Activated T-helper 1 cell treated with Interleukin-2 at 50 U/mL for 16 hours (primary cell): ENCODE measurements around the gene SUPT20HL2.
"Not testable (repeated sequence)": the region's sequence is repeated elsewhere in the genome, so short reads cannot be mapped to it uniquely, and the experiment has no call there.

Experiments used
- DNase-seq: peaks from one replicate; pipeline ENCODE4 v3.0.0-alpha.2; 2020; ENCODE audit warnings: low read depth

Gene SUPT20HL2

DNA sequence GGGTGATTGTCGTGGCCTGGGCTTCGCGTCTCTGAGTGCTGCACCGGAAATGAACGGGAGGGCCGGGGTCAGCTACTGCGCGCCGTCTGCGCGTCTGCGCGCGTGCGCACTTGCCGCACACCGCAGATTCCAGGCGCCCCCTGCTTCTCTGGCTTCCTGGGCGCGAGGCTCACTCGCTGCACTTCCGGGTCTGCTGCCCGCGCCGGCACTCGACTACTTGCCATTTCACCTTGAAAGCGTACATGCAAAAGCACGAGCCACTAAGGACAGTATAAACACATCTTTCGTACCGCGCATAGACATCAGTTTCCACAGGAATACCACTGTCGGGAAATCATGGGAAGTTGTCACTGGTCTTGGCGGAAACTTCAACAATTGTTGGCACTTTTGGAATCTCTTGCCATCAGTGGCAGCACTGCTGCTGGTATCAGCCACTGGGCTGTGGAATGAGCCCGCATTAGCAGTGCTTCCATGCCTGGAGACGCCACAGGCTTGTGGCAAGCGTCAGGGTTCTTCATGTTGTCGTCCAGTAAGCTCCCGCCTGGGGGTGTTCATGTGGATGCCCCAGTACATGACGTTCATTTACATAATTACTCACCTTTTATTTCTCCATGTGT, at the start of gene SUPT20HL2:
SUPT20HL2 (minus strand) TSS at position 51 of the 617 bp plus-strand sequence. CDS start 754 bp downstream, outside the sequence.
- no peak for DNase-seq

DNA sequence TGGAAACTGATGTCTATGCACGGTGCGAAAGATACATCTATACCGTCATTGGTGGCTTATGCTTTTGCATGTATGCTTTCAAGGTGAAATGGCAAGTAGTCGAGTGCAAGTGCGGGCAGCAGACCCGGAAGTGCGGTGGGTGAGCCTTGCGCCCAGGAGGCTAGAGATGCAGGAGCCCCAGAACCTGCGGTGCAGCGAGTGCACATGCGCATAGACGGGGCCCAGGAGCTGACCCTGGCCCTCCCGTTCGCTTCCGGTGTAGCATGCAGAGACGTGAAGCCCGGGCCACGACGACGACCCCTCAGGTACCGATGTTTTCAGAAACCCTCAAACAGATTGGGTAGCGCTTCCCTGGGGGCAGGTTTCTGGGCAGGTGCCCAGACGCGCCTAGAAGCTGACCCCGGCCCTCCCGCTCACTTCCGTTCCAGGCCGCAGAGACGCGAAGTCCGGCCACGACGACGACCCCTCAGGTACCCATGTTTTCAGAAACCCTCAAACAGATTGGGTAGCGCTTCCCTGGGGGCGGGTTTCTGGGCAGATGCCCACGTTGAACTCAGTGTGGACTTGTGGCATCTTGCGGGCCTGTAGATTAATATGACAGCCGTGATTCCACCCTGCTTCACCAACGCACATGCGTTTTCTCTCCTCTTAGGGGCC, 48.3 kb upstream of the SUPT20HL2 start:
- DNase-seq = not testable (repeated sequence)

DNA sequence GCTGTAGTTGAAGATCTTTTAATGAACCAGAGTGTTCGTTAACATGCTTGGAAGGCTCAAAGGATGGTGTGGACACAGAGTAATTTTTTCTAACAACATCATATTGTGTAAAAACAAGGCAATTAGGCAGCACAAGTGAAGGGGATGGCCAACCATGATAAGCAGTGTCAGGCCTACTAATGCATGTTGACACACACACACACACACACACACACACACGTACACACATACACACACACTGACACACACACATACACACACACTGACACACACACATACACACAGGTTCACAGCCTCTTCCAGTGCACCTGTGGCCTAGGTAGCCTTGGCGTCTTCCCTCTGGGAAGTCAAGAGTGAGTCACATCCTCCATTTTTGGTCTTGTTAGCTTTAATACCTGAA, 46.4 kb upstream of the SUPT20HL2 start, which contains the start of gene SUPT20HL1:
SUPT20HL1 (plus strand) TSS at position 368 of the 400 bp plus-strand sequence. CDS start 2,122 bp downstream, outside the sequence.
- DNase-seq = no peak

DNA sequence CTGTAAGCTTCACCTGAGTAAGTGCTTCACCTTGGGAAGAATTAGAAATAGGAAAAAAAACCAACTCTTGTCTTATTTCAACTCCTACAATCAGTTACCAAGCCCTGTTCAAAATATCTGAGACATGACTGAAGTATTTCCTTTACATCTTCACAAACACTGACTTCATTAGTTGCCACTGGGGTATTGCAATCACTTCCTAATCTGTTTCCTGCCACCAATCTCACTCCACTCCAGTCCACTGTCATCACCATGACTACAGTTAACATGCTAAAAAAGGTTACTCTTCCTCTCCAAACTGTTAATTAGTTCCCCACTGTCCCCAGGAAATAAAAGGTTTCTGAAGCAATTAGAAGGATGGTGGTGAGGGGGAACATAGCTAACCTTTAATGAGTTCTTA, 43.2 kb upstream of the SUPT20HL2 start:
- DNase-seq = no peak

DNA sequence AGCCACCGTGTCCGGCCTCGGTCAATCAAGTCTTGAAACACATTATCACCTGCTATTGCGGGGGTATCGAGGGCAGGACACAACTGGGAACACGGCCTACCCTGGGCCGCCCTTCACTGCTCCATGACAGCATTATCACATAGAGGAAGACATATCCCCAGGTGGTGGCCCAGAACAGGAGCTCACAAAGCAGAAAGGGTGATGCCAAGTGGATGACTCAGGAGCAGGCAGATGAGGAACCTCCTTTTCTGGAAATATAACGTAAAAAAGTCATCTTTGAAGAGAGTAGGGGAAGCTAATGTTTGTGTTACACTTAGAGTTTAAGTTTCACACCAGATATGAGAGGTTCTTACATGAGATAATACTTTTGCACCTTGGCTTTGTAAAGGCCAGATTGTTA, 41.2 kb upstream of the SUPT20HL2 start:
- no peak for DNase-seq

DNA sequence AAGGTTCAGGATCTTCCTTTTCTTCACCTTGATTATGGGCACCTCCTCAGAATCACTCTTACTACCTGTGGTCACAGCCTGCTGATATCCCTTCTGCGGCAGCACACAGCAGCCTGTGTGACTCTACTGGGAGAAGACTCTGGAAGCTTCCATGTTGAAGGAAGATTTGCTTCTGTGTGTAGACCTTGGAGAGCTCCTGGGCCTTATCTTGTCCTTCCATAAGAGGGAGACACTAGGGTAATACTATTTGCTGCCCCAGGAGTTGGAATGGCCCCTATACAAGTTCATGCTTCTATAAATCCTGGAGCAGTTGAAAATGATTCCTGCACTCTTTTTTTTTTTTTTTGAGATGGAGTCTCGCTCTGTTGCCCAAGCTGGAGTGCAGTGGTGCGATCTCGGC, 36.3 kb upstream of the SUPT20HL2 start:
- no peak for DNase-seq

DNA sequence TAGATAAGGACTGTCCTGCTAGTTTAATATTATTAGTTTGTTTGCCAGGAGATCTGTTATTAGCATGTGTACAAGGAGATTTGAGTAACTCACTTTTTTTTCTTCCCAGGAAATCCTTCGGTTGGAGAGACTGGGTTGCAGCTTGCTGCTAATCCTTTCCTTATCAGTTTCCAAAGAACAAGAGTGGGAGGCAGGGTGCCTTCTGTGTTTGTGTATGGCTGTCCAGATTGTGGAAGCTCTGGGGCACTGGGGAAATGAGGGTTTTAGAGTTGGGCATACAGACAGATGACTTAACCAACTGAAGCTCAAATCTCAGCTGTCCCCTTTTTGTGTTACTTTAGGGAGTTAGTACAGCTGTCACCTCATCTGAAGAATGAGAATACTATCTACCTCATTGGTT, 34.0 kb upstream of the SUPT20HL2 start:
- DNase-seq = no peak

DNA sequence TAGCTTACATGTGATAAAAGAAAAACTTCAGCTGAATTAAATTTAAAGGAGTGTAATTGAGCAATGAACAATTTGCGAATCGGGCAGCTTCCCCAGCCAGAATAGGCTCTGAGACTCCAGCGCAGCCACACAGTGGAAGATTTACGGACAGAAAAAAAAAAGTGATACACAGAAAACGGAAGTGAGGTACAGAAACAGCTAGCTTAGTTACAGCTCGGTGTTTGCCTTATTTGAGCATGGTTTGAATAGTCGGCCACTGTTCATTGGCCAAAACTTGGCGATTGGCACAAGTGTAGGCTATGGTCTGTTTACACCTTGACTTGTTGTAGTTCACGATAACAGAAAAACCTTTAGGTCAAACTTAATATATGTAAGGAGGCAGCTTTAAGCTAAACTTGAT, 29.9 kb upstream of the SUPT20HL2 start:
- no peak for DNase-seq

DNA sequence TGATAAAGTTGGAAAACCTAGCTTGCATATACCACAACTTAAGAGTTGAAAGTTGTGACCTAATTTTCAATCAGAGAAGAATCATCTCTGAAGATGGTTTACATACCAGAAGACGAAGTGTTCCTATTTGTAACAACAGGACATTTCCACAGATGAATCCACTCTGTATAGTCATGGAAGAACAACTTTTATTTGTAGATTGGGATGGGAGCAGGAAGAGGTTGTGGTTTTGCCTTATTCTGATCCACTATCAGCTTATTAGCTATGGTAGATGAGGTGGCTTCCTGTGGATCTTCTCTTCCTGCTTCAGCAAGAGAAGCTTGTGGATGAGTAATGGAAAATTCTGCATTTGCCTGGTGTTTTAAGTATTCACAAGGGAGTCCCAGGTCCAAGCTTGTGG, 27.9 kb upstream of the SUPT20HL2 start:
- no peak for DNase-seq

DNA sequence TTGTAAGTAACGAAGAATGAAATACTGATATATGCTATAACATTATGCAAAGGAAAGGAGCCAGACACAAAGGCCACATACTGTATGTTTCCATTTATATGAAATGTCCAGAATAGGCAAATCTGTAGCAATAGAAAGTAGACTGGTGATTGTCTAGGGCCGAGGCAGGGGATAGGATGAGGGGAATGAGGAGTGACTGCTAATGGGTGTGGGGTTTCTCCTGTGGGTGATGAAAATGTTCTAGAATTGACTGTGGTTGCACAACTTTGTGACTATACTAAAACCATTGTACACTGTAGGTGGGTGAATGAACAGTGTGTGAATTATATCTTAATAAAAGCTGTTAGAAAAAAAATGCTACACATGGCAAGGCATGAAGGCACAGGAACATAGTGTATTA, 26.6 kb upstream of the SUPT20HL2 start:
- no peak for DNase-seq

DNA sequence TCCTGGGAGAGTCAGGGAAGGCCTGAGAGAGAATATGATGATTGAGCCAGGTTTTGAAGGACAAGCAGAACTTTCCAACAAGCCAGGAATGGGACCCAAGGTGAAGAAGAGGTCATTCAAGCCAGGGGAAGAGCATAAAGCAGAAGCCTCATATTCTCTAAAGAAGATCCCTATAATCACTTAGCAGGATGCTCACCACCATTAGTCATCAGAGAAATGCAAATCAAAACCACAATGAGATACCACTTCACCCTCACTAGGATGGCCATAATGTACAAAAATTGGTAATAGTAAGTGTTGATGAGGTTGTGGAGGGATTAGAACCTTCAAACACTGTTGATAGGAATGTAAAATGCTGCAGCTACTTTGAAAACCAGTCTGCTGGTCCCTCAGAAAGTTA, 26.0 kb upstream of the SUPT20HL2 start:
- DNase-seq = no peak

DNA sequence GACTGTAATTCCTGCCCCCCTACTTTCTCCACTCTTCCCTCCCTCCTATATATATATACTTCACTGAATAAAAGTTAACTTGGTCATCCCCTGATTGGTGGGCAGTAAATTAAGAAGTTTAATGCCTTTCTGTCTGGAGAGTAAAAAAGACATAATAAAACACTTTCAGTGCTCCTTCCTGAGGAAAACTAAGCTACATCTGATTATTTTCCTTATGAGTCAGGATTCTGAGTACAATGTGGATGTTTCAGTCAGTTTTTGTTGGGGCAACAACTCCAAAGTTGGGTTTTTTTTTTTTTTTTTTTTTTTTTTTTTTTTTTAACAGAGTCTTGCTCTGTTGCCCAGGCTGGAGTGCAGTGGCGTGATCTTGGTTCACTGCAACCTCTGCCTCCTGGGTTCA, 22.0 kb upstream of the SUPT20HL2 start:
- DNase-seq = no peak

DNA sequence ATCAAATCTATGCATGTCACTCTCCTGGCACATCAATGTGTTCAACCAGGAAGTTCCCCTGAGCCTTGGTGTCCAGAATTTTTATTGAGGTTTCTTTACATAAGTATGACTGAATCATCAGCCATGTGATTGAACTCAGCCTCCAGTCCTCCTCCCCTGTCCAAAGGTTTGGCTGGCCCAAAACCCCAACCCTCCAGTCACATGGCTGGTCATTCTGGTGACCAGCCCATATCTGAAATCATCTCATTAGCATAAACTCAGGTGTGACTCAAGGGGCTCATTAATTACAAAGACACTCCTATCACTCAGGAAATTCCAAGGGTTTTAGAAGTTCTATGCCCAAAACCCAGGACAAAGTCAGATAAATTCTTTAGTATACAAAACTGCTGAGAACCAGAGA, 20.6 kb upstream of the SUPT20HL2 start:
- no peak for DNase-seq

DNA sequence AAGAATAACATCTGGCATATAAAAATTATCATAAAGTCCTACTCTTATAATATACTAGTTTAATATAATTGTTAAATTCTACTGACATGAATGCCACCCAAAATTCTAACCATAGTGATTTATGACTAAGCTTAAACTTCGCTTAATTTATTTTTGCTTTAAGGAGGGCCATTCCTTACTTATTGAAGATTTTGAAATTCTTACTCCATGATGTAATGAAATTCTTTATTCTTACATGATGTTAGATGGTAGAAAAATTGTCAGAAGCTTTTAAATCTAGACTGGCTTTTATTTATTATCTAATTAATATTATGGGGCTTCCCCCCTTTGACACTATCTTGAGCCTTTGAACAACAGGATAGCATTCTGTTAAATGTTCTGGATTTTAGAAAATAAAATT, 19.5 kb upstream of the SUPT20HL2 start:
- no peak for DNase-seq

DNA sequence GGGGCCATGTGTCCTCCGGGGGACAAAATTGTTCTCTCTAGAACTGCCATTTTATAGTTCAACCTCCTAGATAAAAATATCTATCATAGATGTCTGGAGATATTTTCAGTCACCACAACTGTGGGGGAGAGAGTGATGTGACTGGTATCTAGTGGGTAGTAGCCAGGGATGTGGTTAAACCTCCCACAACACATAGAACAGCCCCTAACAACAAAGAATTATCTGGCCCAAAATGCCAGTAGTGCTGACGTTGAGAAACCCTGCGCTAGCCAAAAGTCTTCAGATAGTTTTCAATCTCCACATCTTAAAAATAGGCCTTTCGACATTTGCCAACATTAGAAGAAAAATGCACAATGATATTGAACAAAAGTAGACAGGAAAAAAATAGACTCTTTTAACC, 19.0 kb upstream of the SUPT20HL2 start:
- no peak for DNase-seq

DNA sequence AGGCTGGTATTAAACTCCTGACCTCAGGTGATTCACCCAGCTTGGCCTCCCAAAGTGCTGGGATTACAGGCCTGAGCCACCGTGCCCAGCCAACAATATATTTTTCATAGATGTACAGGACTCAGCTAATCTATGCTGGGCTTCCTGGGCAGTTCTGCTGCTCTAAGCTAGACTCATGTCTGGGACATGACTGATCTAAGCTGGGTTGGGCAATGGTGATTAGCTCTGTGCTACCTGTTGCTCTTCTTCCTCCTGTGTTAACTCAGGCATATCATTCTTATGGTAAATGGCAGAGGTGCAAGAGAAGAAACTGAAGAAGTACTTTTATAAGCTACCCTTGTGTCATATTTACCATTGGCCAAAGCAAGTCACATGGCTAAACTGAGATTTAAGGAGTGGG, 11.4 kb upstream of the SUPT20HL2 start:
- no peak for DNase-seq

DNA sequence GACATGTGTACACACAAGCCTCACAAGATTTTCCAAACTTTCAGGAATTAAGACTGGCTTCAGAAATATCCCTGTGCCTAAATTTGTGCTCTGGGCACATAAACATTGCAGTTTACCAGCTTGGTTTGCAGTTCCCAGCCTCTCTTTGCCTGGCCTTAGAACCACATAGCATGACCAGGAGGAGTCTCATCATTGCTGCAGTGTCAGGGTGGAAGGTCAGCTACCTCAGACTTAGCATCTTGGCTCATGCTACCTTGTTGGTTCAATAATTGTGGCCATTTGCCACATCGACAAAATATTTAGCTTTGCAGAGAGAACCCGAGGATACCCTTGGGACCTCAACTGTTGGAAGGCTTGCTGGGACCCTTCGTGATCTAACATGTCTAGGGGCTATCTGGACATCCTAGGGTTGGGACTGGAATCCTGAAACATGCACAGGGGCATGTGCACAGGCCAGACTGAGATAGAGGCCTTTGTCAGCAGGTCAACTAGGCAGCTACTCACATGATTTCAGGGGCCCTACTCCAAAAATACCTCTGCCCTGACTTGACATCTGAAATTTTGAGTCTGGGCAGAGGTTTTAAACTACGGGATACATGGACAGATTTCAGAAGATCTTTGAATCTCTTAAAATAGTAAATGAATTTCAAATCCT, 8.0 kb upstream of the SUPT20HL2 start:
- DNase-seq = no peak

DNA sequence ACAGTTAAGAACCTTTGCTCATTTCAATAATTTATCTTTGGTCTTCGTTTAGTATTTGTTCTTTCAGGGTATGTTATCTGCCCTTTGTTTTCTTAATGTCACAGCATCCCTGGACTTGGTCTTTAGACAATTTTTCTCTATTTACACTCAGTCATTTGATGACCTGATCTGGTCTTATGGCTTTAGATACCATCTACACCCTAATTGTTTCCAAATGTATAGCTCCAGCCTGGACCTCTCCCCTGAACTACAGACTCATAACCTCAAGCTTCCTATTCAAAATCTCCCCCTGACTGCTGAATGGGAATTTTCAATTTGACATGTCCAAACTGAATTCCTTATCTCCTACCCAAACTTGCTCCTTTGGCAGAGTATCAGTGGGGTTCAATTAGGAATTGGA, 3.7 kb upstream of the SUPT20HL2 start:
- no peak for DNase-seq

DNA sequence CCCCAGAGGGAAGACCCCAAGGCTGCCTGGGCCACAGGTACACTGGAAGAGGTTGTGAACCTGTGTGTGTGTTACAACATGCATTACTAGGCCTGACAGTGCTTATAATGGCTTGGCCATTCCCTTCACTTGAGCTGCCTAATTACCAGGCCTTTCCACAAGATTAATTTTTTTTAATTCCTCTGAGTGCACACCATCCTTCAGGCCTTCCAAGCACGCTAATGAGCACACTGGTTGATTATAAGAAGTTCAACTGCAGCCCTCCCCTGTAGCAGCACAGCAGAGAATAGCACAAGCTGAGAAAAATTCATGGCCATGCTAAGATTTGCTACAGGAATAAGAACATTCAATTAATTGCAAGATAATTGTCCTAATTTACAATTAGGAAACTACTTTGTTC, 2.2 kb upstream of the SUPT20HL2 start:
- DNase-seq = no peak

DNA sequence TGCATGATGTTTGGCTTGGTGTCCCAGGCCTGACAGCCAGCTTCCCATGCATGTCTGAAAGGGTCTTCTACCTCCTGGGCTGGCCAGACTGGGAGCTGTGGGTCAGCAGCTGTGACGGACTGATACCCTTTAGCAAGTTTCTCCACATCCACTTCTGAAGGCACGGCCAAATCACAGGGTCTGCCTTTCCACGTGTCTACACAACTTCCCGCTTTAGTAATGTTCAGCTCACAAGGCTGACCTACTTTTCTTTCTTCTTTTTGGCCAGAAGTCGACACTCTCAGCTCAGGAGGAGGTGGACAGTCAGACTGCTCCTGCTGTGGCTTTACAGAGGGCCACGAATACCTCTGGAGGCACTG, 1.6 kb downstream of the SUPT20HL2 start:
- not testable (repeated sequence) for DNase-seq

DNA sequence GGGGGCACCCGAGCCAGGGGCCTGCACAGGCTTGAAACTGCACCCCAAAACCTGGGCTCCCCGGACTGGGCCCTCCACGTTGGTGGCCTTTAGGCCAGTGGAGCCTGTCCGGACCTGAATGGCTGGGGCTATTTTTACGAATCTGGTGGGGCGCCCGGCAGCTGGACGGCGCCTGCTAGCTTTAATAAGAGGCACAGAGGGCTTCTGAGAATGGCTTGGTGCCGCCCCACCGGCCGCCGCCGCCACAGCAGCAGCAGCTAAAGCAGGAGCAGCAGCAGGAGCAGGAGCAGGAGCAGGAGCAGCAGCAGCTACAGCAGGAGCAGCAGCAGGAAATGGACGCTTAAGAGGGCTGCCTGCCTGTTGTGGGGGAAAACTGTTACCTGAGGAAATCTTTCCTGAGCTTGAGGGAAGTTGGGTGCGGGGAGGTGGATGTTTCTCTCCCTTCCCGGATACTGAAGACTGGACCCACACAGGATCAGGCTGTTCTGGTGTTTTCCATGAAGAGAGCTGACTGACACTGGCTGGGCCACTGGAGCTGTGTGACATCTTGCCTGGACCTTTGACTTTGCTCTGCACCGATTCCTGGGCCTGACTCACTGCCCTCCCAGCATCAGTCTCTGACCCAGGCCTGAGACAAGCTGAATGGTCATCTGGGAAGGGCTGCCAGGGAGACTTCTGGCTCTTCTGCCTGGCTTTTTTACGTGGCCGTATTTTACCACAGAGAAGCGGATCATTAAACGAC, 2.2 kb downstream of the SUPT20HL2 start:
- DNase-seq = not testable (repeated sequence)

DNA sequence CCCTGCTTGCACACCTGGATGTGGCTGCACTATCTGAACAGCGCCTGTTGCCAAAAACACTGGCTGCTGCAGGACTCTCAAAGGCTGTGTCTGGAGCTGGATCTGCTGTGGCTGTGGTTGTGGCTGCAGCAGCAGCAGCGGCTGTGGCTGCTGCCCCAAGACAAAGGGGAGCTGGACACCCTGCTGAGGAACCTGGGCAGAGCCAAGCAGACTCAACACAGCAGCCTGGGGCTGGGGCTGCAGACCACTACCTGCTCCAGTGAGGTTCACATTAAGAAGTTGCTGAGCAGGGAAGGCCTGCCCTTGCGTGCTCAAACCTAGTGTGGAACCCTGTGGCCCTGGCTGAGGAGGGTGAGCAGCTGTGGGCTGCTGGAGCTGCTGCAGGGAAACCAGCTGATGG, 3.0 kb downstream of the SUPT20HL2 start:
- not testable (repeated sequence) for DNase-seq
